ENCODE measurements around the gene FAM241B.

Gene FAM241B

GRCh38 chr10:69656742-69657269 lies 26.8 kb downstream of the FAM241B start:
- CTCF ChIA-PET: interaction anchor here (2.0 kb wide), 1 partner anchor 12 kb away, joined by 9 read pairs; no protein-coding TSS in a partner anchor
- DNase-seq (ENCODE audit: extremely low spot score): no peak
- POLR2A ChIA-PET: no interaction called here
- TF ChIP-seq FOXM1 (IDR thresholded peaks at IDR 0.05; ENCODE audit: borderline replicate concordance) (no peak), ZNF384 (IDR thresholded peaks at IDR 0.05) (no peak), SP1 (IDR thresholded peaks at IDR 0.05) (no peak), ARNT (IDR thresholded peaks at IDR 0.05) (no peak), NFRKB (IDR thresholded peaks at IDR 0.05) (no peak), FOXK2 (IDR thresholded peaks at IDR 0.05) (no peak), ELF4 (IDR thresholded peaks at IDR 0.05) (no peak), TARDBP (IDR thresholded peaks at IDR 0.05) (no peak), HDGF (IDR thresholded peaks at IDR 0.05; ENCODE audit: borderline replicate concordance) (no peak), SUZ12 (IDR thresholded peaks at IDR 0.05) (no peak), BHLHE40 (IDR thresholded peaks at IDR 0.05; ENCODE audit: borderline replicate concordance) (no peak), CTBP1 (IDR thresholded peaks at IDR 0.05; ENCODE audit: borderline replicate concordance) (no peak), FOXA1 (IDR thresholded peaks at IDR 0.05) (no peak)

GRCh38 chr10:69657430-69657829 lies 27.4 kb downstream of the FAM241B start:
- ChIA-PET POLR2A (interaction anchor here (0.6 kb wide), 1 partner anchor 24 kb away, joined by 3 read pairs; no protein-coding TSS in a partner anchor), CTCF (interaction anchor here (0.6 to 2.0 kb wide), 2 partner anchors 12 to 130 kb away, joined by 3 to 9 read pairs; no protein-coding TSS in a partner anchor)
- TF ChIP-seq L3MBTL2 (conservative IDR thresholded peaks at IDR 0.05) (no peak), NFRKB (IDR thresholded peaks at IDR 0.05) (no peak), ZNF384 (IDR thresholded peaks at IDR 0.05) (no peak), ELF4 (IDR thresholded peaks at IDR 0.05) (no peak), FOXA1 (IDR thresholded peaks at IDR 0.05) (no peak), LEF1 (IDR thresholded peaks at IDR 0.05; ENCODE audit: borderline replicate concordance) (no peak), CTBP1 (IDR thresholded peaks at IDR 0.05; ENCODE audit: borderline replicate concordance) (no peak), SP1 (IDR thresholded peaks at IDR 0.05) (no peak)
- no peak for DNase-seq (ENCODE audit: extremely low spot score)

GRCh38 chr10:69657866-69658265 lies 27.8 kb downstream of the FAM241B start:
- POLR2A ChIA-PET: interaction anchor here (0.6 kb wide), 1 partner anchor 24 kb away, joined by 3 read pairs; no protein-coding TSS in a partner anchor
- no peak for DNase-seq (ENCODE audit: extremely low spot score)
- TF ChIP-seq SUZ12 (IDR thresholded peaks at IDR 0.05) (no peak), FOXK2 (IDR thresholded peaks at IDR 0.05) (no peak), SP1 (IDR thresholded peaks at IDR 0.05) (no peak), PKNOX1 (IDR thresholded peaks at IDR 0.05) (no peak), ARNT (IDR thresholded peaks at IDR 0.05) (no peak), HDGF (IDR thresholded peaks at IDR 0.05; ENCODE audit: borderline replicate concordance) (no peak)
- CTCF ChIA-PET: interaction anchor here (0.6 to 2.0 kb wide), 2 partner anchors 13 to 129 kb away, joined by 3 to 9 read pairs; no protein-coding TSS in a partner anchor

- no peak for DNase-seq (ENCODE audit: extremely low spot score)
- ChIA-PET POLR2A (interaction anchor here (0.6 kb wide), 1 partner anchor 257 kb away, joined by 3 read pairs; no protein-coding TSS in a partner anchor), CTCF (interaction anchor here (1.3 kb wide), 1 partner anchor 142 kb away, joined by 3 read pairs; no protein-coding TSS in a partner anchor)
- no peak for TF ChIP-seq FOXM1 (IDR thresholded peaks at IDR 0.05; ENCODE audit: borderline replicate concordance)
- TF ChIP-seq ARNT (IDR thresholded peaks at IDR 0.05): no peak
- TF ChIP-seq ELF4 (IDR thresholded peaks at IDR 0.05): no peak
- TF ChIP-seq NFRKB (IDR thresholded peaks at IDR 0.05): no peak
- no peak for TF ChIP-seq CTBP1 (IDR thresholded peaks at IDR 0.05; ENCODE audit: borderline replicate concordance)
- no peak for TF ChIP-seq PKNOX1 (IDR thresholded peaks at IDR 0.05)
- TF ChIP-seq L3MBTL2 (conservative IDR thresholded peaks at IDR 0.05): no peak
- no peak for TF ChIP-seq SUZ12 (IDR thresholded peaks at IDR 0.05)
- no peak for TF ChIP-seq HDGF (IDR thresholded peaks at IDR 0.05; ENCODE audit: borderline replicate concordance)
- TF ChIP-seq FOXK2 (IDR thresholded peaks at IDR 0.05): no peak
- no peak for TF ChIP-seq BHLHE40 (IDR thresholded peaks at IDR 0.05; ENCODE audit: borderline replicate concordance)
Measured at GRCh38 chr10:69659241-69660038, 29.4 kb downstream of the FAM241B start.

- DNase-seq (ENCODE audit: extremely low spot score): no peak
- CTCF ChIA-PET: interaction anchor here (1.0 kb wide), 1 partner anchor 20 kb away, joined by 3 read pairs; no protein-coding TSS in a partner anchor
- TF ChIP-seq ELF4 (IDR thresholded peaks at IDR 0.05): no peak
- no peak for TF ChIP-seq L3MBTL2 (conservative IDR thresholded peaks at IDR 0.05)
- no peak for TF ChIP-seq BHLHE40 (IDR thresholded peaks at IDR 0.05; ENCODE audit: borderline replicate concordance)
- no peak for TF ChIP-seq FOXM1 (IDR thresholded peaks at IDR 0.05; ENCODE audit: borderline replicate concordance)
- no peak for TF ChIP-seq FOXK2 (IDR thresholded peaks at IDR 0.05)
- TF ChIP-seq ARNT (IDR thresholded peaks at IDR 0.05): no peak
- TF ChIP-seq FOXA1 (IDR thresholded peaks at IDR 0.05): no peak
- POLR2A ChIA-PET: no interaction called here
Measured at GRCh38 chr10:69660296-69660695, 30.2 kb downstream of the FAM241B start.

- POLR2A ChIA-PET: no interaction called here
- DNase-seq (ENCODE audit: extremely low spot score): no peak
- CTCF ChIA-PET: interaction anchor here (1.0 kb wide), 2 partner anchors 21 to 105 kb away, joined by 3 read pairs; no protein-coding TSS in a partner anchor
- TF ChIP-seq LEF1 (IDR thresholded peaks at IDR 0.05; ENCODE audit: borderline replicate concordance) (no peak), CTBP1 (IDR thresholded peaks at IDR 0.05; ENCODE audit: borderline replicate concordance) (no peak), FOXM1 (IDR thresholded peaks at IDR 0.05; ENCODE audit: borderline replicate concordance) (no peak), SUZ12 (IDR thresholded peaks at IDR 0.05) (no peak), TARDBP (IDR thresholded peaks at IDR 0.05) (no peak), HDGF (IDR thresholded peaks at IDR 0.05; ENCODE audit: borderline replicate concordance) (no peak), PKNOX1 (IDR thresholded peaks at IDR 0.05) (no peak), SP1 (IDR thresholded peaks at IDR 0.05) (no peak), ZNF384 (IDR thresholded peaks at IDR 0.05) (no peak), FOXK2 (IDR thresholded peaks at IDR 0.05) (no peak), NFRKB (IDR thresholded peaks at IDR 0.05) (no peak)
Measured at GRCh38 chr10:69661414-69662172, 31.5 kb downstream of the FAM241B start.
